Stimulated activated CD4-positive, alpha-beta T cell treated with anti-CD3 and anti-CD28 coated beads, Interleukin-2, amount 100 ng/mL, for 24 hours (primary cell): ENCODE results near the gene RALY.
A peak's percentile ranks its signal among the peaks of the same experiment; 100 is the strongest.
"Not testable (repeated sequence)": the region's sequence is repeated elsewhere in the genome, so short reads cannot be mapped to it uniquely, and the experiment has no call there.

Source experiments
- DNase-seq, 2 donors: peaks; one replicate each; pipeline ENCODE4 v3.0.0-alpha.2; 2020

Gene RALY

DNA sequence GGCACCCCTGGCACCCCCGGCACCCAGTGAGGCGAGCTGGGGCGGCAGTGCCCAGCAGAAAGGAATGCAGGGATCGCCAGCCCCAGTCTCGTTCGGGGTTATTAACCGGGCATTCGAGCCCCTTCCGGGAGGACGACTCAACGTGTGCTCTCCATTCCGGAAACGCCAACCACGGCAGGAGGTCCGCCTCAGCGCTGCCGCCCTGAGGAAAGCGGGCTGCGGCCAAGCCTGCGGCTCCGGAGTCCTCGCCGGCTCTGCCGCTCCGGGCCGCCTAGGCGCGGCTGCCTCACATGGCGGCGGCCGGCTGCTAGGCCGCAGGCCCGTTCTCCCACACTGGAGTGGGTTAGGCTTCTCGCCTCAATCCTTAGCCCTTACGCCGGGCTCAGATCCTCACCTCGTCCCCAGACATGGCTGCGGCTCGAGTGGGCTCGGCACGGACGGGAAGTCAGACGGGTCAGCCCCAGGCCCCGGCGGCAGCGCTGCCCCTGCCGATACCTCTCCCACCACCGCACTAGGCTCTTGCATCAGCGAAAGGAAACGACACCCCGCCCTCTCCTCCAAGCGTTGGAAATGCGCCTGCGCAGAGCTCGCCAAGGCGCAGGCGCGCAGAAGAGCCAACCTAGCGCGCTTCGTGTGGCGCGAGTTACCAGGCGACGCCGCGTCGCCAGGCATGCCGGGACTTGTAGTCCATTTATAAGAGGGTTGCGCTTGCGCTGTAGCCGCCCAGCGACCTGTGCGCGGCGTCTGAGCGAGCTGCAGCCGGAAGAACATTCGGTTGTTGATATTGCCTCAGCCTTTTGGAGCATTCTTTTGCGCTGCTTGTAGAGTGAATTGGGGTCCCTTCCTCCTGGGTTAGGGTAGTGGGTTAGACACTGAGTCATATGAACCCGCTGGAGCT is 118.2 kb downstream of the RALY start, which contains the start of gene EIF2S2:
EIF2S2 (minus strand) TSS at position 542 of the 898 bp plus-strand sequence; CDS start at position 409, 133 bp downstream.
- DNase-seq = peak; percentile 92 to 93

- DNase-seq = peak in 1 of 2 donors; percentile 10
Observed at GRCh38 chr20:34112600-34113101, 118.9 kb downstream of the RALY start.

GRCh38 chr20:34114809-34115208 is 121.1 kb downstream of the RALY start:
- DNase-seq = no peak

DNA sequence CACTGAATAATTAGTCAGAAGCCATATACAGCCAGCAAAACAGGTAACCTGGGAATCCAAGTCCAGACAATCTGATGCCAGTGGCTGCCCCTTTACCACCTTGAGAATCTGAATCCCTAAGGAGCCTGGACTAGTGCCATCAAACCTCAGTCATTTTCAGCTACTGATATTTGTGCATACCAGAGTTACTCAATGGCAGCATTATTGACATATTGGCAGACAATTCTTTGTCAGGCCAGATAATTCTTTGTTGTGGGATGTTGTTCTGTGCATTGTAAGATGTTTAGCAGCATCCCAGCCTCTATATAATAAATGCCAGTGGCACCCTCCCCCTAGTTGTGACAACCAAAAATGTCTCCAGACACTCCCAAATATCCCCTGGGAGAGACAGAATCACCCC is 121.5 kb downstream of the RALY start:
- DNase-seq = no peak

- no peak for DNase-seq
Observed at GRCh38 chr20:34120213-34120612, 126.5 kb downstream of the RALY start.

GRCh38 chr20:34122274-34122980 is 128.7 kb downstream of the RALY start:
- no peak for DNase-seq

- DNase-seq = no peak
Observed at GRCh38 chr20:34123309-34123708, 129.6 kb downstream of the RALY start.

DNA sequence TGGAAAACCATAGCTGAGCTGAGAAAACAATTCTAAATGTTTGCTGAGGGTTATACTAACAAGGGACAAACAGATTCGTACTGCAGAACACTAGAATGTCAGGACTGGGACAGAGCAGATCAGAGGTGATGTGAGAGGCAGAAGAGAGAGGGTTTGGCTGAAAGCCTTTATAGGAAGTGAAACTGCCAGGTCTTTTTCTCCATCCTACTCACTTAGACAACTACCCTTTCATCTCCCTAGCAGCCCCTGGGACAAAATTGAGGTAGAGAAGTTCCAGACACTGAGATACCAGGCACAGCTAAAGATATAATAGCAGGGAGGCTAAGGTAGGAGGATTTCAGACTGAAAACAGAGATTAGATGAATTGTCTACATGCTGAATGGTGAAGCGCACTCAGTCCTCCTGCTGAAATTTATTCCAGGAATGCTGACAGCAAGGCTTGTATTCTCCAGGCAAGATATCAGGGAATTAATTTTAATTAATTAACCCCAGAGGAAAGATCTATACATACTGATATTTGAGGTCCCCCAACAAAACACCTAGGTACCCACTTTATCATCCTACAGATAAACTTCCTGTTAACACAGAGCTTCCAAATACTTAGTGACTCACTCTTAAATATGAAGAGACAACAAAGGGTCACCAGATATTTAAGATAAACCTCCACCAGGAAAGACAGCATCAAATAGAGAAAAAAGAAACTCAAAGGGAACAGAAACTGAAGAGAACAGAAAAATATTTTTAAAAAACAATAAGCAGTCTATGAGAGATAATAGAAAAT is 130.9 kb downstream of the RALY start:
- no peak for DNase-seq

DNA sequence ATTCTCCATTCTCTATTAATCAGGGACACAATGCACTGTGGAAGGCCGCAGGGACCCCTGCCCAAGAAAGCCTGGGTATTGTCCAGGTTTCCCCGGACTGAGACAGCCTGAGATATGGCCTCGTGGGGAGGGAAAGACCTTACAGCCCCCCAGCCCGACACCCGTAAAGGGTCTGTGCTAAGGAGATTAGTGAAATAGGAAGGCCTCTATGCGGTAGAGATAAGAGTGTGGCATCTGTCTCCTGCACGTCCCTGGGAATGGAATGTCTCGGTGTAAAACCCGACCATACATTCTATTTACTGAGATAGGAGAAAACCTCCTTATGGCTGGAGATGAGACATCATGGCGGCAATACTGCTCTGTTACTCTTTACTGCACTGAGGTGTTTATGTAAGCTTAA is 134.1 kb downstream of the RALY start:
- no peak for DNase-seq

DNA sequence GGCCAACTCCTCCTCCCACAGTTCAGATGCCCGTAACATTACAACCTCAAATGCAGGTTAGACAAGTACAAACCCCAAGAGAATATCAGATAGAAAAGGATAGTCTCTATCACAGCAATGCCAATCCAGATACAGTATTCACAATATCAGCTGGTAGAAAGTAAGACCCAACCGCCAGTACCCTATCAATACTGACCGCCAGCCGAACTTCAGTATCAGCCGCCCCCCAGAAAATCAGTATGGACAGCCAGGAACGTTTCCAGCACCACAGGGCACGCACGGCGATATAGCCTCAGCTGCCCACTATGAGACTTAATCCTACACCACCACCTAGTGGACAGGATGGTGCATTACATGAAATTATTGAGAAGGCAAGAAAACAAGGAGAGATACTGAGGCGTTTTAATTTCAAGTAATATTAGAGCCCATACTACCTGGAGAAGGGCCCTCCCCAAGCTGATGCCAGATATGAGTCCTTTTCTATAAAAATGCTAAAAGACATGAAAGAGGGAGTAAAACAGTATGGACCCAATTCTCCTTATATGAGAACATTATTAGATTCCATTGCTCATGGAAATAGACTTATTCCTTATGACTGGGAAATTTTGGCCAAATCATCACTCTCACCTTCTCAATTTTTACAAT is 135.9 kb downstream of the RALY start:
- DNase-seq = peak; percentile 34 to 57

- DNase-seq = no peak
Observed at GRCh38 chr20:34131491-34131890, 137.8 kb downstream of the RALY start.

GRCh38 chr20:34132491-34132890 is 138.8 kb downstream of the RALY start:
- DNase-seq = not testable (repeated sequence)

GRCh38 chr20:34132943-34133342 is 139.2 kb downstream of the RALY start:
- DNase-seq = not testable (repeated sequence)

DNA sequence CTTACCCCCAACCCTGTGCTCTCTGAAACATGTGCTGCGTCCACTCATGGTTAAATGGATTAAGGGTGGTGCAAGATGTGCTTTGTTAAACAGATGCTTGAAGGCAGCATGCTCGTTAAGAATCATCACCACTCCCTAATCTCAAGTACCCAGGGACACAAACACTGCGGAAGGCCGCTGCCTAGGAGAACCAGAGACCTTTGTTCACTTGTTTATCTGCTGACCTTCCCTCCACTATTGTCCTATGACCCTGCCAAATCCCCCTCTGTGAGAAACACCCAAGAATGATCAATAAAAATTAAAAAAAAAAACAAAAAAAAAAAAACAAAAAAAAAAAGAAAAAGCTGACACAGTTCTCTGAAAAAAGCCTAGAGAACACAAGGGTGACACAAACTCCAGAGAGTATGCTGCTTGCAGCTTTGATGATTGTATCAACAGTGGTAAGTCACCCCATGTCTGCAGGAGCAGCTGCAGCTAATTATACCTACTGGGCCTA is 139.7 kb downstream of the RALY start:
- not testable (repeated sequence) for DNase-seq
